ENCODE results near the gene ZNF24.

- TF ChIP-seq CTCF (IDR thresholded peaks at IDR 0.05) (no peak), POLR2A (IDR thresholded peaks at IDR 0.05) (no peak)
Measured at GRCh38 chr18:35311496-35311895, 32.7 kb downstream of the ZNF24 start.
